Liver (tissue), 9 donors: ENCODE data around the gene TPCN1. TPM values are rescaled to one million over a fixed set of nuclear protein-coding genes. Genes with fewer than 3 reads are reported as not detected.

Experiments used
- DNase-seq: peaks from one replicate; pipeline ENCODE4 v3.0.0-alpha.2; 2017; ENCODE audit warnings: low spot score
- H3K27ac ChIP-seq, 2 donors: one replicate each; pipeline ENCODE4 v1.7.0; 2013; ENCODE audit warnings: inconsistent platforms in 2 of 2, low read length in 2 of 2, control low read depth in 1 of 2, low read depth in 1 of 2, mild to moderate bottlenecking in 1 of 2
- H3K27me3 ChIP-seq, 4 donors: one replicate each; pipeline versions ENCODE4 v1.6.1 to v1.7.0; 2013; ENCODE audit warnings: low read length in 3 of 4, inconsistent platforms in 1 of 4, mild to moderate bottlenecking in 1 of 4, moderate library complexity in 1 of 4; ENCODE audit not compliant: control insufficient read depth in 4 of 4, insufficient read depth in 4 of 4
- H3K36me3 ChIP-seq, 4 donors: one replicate each; pipeline versions ENCODE4 v1.6.1 to v1.7.0; 2013; ENCODE audit warnings: low read length in 3 of 4, mild to moderate bottlenecking in 3 of 4, low read depth in 1 of 4, moderate library complexity in 1 of 4; ENCODE audit not compliant: control insufficient read depth in 4 of 4, insufficient read depth in 3 of 4
- H3K4me1 ChIP-seq, 4 donors: one replicate each; pipeline versions ENCODE4 v1.6.1 to v1.7.0; 2013; ENCODE audit warnings: low read length in 3 of 4, mild to moderate bottlenecking in 3 of 4, moderate library complexity in 1 of 4; ENCODE audit not compliant: control insufficient read depth in 4 of 4, insufficient read depth in 4 of 4
- H3K4me3 ChIP-seq, 3 donors: one replicate each; pipeline versions ENCODE4 v1.6.1 to v1.7.0; 2013; ENCODE audit warnings: low read length in 3 of 3, control low read depth in 1 of 3, low read depth in 1 of 3, mild to moderate bottlenecking in 1 of 3
- H3K9ac ChIP-seq, 2 donors: one replicate each; pipeline ENCODE4 v1.7.0; 2013; ENCODE audit warnings: low read length in 2 of 2, mild to moderate bottlenecking in 2 of 2, moderate library complexity in 2 of 2, control low read depth in 1 of 2, low read depth in 1 of 2
- H3K9me3 ChIP-seq, 4 donors: one replicate each; pipeline versions ENCODE4 v1.6.1 to v1.7.0; 2013; ENCODE audit warnings: low read length in 3 of 4; ENCODE audit not compliant: control insufficient read depth in 4 of 4
- EGR1 ChIP-seq, 2 donors: IDR thresholded peaks; 2 replicates each; pipeline ENCODE4 v1.6.1; 2016 to 2018; ENCODE audit warnings: antibody characterized with exemption in 2 of 2, low read depth in 2 of 2
- FOXA1 ChIP-seq: IDR thresholded peaks from 2 replicates; pipeline ENCODE4 v1.6.1; 2016; ENCODE audit warnings: antibody characterized with exemption
- FOXA2 ChIP-seq: IDR thresholded peaks from 2 replicates; pipeline ENCODE4 v1.6.1; 2016; ENCODE audit warnings: antibody characterized with exemption
- GABPA ChIP-seq, 2 donors: IDR thresholded peaks in 1 of 2; conservative IDR thresholded peaks in 1 of 2; 2 replicates each; pipeline ENCODE4 v1.6.1; 2016; ENCODE audit warnings: antibody characterized with exemption in 2 of 2, mild to moderate bottlenecking in 1 of 2, moderate library complexity in 1 of 2
- HNF4A ChIP-seq, 2 donors: conservative IDR thresholded peaks; 2 replicates each; pipeline ENCODE4 v1.6.1; 2016; ENCODE audit warnings: antibody characterized with exemption in 2 of 2, mild to moderate bottlenecking in 2 of 2
- HNF4G ChIP-seq: IDR thresholded peaks from 2 replicates; pipeline ENCODE4 v1.6.1; 2016; ENCODE audit warnings: antibody characterized with exemption
- JUND ChIP-seq, 2 donors: IDR thresholded peaks; 2 replicates each; pipeline ENCODE4 v1.6.1; 2016; ENCODE audit warnings: antibody characterized with exemption in 2 of 2
- NR2F2 ChIP-seq: IDR thresholded peaks from 2 replicates; pipeline ENCODE4 v1.6.1; 2016; ENCODE audit warnings: antibody characterized with exemption
- RXRA ChIP-seq, 2 donors: IDR thresholded peaks; 2 replicates each; pipeline ENCODE4 v1.6.1; 2017 to 2018; ENCODE audit warnings: antibody characterized with exemption in 2 of 2, mild to moderate bottlenecking in 1 of 2
- WGBS: extraction: QIAGEN DNeasy Blood & Tissue Kit; methylation state at CpG from one replicate; pipeline ENCODE4 v1.1.7; 2013; 5-methylcytosine and 5-hydroxymethylcytosine counted together
- polyA plus RNA-seq, 2 donors: library from polyadenylated mRNA; stranded (reverse) in 1 of 2; unstranded in 1 of 2; fragments of 200-250 nt in 1 of 2; fragments of >200 nt in 1 of 2; fragmentation: Nextera tagmentation in 1 of 2; extraction: Ambion mirVana in 1 of 2; gene quantifications; one replicate each; pipeline versions ENCODE4 v1.2.1 to v1.2.3, GENCODE V29; 2013 to 2015
- total RNA-seq, 2 donors: library from RNA; depleted of rRNA; stranded (reverse); fragments of >200 nt; gene quantifications; one replicate each; pipeline ENCODE4 v1.2.3, GENCODE V29; 2014
- TF ChIP-seq, protein P1 (sequence below): IDR thresholded peaks from 2 replicates; pipeline ENCODE4 v1.6.1; 2016; ENCODE audit warnings: antibody characterized with exemption, mild to moderate bottlenecking
- TF ChIP-seq, protein P2 (sequence below): fragments of 150-350 bp; IDR thresholded peaks from 2 replicates; pipeline ENCODE4 v1.5.1; 2017; ENCODE audit warnings: improper control_type of control experiment, low read depth, low read length; ENCODE audit not compliant: missing input control
- donor health status: healthy.
- donor health status: healthy.
- donor health status: healthy.
- donor health status: healthy.
- donor health status: healthy.

The TPCN1 gene
- total and polyA plus RNA-seq, 4 donors = 8.6 to 19.2 (median 13.7) TPM

DNA sequence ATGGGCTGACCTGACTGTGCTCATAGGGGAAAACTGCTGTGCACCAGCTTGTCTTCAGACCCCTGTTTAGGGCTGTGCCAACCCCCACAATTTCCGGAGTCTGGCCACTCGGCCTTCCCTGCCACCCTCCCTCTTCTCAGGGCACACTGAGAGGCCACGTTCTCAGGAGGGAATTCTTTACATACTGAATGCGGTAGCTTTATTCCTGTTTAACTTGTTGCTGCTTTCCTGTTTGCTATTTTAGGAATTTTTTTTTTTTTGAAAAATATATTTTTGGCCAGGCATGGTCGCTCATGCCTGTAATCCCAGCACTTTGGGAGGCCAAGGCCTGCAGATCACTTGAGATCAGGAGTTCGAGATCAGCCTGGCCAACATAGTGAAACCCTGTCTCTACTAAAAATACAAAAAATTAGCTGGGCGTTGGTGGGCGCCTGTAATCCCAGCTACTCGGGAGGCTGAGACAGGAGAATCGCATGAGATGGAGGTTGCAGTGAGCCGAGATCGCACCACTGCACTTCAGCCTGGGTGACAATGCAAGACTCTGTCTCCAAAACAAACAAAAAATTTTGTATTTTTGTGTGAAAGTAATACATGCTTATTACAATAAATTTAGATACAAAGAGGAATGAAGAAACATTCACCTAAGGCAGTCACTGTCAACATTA is 39.5 kb downstream of the TPCN1 start (continued):
- TF ChIP-seq JUND (IDR thresholded peaks at IDR 0.05) (no peak), NR2F2 (no peak), HNF4A (conservative IDR thresholded peaks at IDR 0.05) (no peak)
- TF ChIP-seq, protein P1, sequence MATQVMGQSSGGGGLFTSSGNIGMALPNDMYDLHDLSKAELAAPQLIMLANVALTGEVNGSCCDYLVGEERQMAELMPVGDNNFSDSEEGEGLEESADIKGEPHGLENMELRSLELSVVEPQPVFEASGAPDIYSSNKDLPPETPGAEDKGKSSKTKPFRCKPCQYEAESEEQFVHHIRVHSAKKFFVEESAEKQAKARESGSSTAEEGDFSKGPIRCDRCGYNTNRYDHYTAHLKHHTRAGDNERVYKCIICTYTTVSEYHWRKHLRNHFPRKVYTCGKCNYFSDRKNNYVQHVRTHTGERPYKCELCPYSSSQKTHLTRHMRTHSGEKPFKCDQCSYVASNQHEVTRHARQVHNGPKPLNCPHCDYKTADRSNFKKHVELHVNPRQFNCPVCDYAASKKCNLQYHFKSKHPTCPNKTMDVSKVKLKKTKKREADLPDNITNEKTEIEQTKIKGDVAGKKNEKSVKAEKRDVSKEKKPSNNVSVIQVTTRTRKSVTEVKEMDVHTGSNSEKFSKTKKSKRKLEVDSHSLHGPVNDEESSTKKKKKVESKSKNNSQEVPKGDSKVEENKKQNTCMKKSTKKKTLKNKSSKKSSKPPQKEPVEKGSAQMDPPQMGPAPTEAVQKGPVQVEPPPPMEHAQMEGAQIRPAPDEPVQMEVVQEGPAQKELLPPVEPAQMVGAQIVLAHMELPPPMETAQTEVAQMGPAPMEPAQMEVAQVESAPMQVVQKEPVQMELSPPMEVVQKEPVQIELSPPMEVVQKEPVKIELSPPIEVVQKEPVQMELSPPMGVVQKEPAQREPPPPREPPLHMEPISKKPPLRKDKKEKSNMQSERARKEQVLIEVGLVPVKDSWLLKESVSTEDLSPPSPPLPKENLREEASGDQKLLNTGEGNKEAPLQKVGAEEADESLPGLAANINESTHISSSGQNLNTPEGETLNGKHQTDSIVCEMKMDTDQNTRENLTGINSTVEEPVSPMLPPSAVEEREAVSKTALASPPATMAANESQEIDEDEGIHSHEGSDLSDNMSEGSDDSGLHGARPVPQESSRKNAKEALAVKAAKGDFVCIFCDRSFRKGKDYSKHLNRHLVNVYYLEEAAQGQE = no peak

DNA sequence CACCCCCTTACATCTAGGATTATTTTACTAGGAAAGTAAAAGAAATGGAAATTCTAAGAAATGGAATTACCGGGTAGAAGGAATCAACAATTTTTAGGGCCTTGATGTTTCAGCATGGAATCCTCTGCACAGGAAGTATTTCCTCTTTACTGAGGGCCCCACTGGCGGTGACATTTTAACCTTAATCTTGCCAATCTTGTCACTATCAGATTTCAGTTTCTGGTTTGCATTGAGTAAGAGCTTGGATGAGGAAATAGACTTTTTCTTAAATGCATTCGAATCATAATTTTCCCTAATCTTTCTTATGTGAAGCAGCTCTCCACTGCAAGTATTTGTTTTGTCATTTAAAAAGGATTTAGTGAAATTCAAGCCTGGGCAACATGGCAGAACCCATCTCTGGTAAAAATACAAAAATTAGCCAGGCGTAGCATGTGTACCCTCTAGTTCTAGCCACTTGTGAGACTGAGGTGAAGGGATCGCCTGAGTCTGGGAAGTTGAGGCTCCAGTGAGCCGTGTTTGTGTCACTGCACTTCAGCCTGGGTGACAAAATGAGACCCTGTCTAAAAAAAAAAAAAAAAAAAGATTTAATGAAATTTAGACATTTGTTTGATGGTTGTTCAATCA is 40.7 kb downstream of the TPCN1 start:
- Histone ChIP-seq H3K27ac (peak overlapping the region in 1 of 2 donors; percentile 29), H3K27me3 (no peaks in the 10 kb centered on the region), H3K9me3 (no peaks in the 10 kb centered on the region), H3K36me3 (peaks cover 0 to 14% (median 6%) of the 10 kb centered on the region in 4 donors), H3K9ac (peak overlapping the region in 1 of 2 donors; percentile 24), H3K4me3 (no peak overlapping the region), H3K4me1 (peaks cover 4 to 28% (median 17%) of the 10 kb centered on the region in 4 donors)
- DNase-seq = no peak
- TF ChIP-seq FOXA2 = no peak
- TF ChIP-seq JUND (IDR thresholded peaks at IDR 0.05) = no peak
- no peak for TF ChIP-seq RXRA (IDR thresholded peaks at IDR 0.05)
- no peak for TF ChIP-seq HNF4G
- no peak for TF ChIP-seq GABPA (IDR thresholded peaks at IDR 0.05 in 1 of 2, conservative IDR thresholded peaks at IDR 0.05 in 1 of 2)
- no peak for TF ChIP-seq NR2F2
- no peak for TF ChIP-seq EGR1 (IDR thresholded peaks at IDR 0.05; ENCODE audit: low read depth in 2 of 2)
- TF ChIP-seq FOXA1 = no peak
- WGBS = 71% methylated on average over 6 of the region's 6 CpGs

DNA sequence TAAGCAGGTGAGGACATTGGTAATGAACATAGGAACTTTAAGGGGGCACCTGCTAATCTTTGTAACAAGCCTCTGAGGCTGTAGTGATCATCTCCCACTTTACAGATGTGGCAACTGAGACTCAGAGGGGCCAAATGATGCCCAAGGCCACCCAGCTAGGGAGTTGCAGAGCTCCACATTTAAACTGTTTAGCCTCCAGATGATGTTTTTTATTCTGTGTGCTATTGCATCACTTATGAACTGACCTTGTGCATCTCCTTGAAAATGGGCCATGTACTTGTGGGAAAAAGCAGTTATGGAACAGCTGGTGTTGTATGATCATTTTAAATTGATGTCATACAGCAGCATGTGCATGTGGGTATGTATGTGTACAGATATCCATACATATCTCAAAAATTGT is 41.4 kb downstream of the TPCN1 start:
- Histone ChIP-seq H3K9me3 (no peaks in the 10 kb centered on the region), H3K4me3 (no peak overlapping the region), H3K27ac (no peak overlapping the region), H3K9ac (no peak overlapping the region), H3K36me3 (peaks cover 0 to 17% (median 8%) of the 10 kb centered on the region in 4 donors), H3K4me1 (peaks cover 4 to 28% (median 17%) of the 10 kb centered on the region in 4 donors), H3K27me3 (no peaks in the 10 kb centered on the region)
- DNase-seq = no peak
- no peak for TF ChIP-seq HNF4A (conservative IDR thresholded peaks at IDR 0.05)
- TF ChIP-seq, protein P2, sequence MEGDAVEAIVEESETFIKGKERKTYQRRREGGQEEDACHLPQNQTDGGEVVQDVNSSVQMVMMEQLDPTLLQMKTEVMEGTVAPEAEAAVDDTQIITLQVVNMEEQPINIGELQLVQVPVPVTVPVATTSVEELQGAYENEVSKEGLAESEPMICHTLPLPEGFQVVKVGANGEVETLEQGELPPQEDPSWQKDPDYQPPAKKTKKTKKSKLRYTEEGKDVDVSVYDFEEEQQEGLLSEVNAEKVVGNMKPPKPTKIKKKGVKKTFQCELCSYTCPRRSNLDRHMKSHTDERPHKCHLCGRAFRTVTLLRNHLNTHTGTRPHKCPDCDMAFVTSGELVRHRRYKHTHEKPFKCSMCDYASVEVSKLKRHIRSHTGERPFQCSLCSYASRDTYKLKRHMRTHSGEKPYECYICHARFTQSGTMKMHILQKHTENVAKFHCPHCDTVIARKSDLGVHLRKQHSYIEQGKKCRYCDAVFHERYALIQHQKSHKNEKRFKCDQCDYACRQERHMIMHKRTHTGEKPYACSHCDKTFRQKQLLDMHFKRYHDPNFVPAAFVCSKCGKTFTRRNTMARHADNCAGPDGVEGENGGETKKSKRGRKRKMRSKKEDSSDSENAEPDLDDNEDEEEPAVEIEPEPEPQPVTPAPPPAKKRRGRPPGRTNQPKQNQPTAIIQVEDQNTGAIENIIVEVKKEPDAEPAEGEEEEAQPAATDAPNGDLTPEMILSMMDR = no peak
- TF ChIP-seq NR2F2 = peak; percentile 13
